Subcutaneous adipose tissue (tissue), 4 donors: ENCODE results near the gene WWOX. TPM values are rescaled to one million over a fixed set of nuclear protein-coding genes. Genes with fewer than 3 reads are reported as not detected.

Source experiments
- CTCF ChIP-seq: fragments of 450-650 bp; IDR thresholded peaks from one replicate; pipeline ENCODE4 v1.5.1; 2016; ENCODE audit warnings: low read depth, mild to moderate bottlenecking, control low read depth, antibody characterized with exemption, moderate library complexity
- total RNA-seq, 4 donors: library from RNA; depleted of rRNA; stranded (reverse); fragments of >200 nt; gene quantifications; one replicate each; pipeline ENCODE4 v1.1.0, GENCODE V29; 2016

The WWOX gene
- total RNA-seq, 4 donors from 2014 or later, result 31.4 to 67.8 (median 46.0) TPM

GRCh38 chr16:78225919-78226318 is 126.5 kb downstream of the WWOX start:
- no peak for TF ChIP-seq CTCF

- TF ChIP-seq CTCF, result no peak
Measured at GRCh38 chr16:78227855-78228254, 128.4 kb downstream of the WWOX start.

DNA sequence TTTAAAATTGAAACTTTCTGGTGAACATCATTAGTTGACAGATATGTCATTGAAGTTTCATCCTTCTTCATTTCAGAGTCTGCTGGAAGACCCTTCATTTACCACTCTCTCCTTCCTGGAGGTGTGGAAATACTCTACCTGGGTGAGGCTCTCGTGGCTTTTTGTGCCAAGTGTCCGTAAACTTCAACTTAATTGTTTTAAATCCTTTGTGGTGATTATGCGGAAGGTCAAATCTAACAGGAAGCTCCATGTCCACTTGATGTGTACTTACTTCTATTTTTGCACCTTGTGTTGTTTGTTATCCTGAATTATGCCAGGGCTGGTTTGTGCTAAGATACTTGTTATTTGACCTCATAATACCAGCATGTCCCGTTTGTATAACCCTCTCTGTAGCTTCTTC is 129.2 kb downstream of the WWOX start:
- no peak for TF ChIP-seq CTCF

GRCh38 chr16:78230832-78231231 is 131.4 kb downstream of the WWOX start:
- no peak for TF ChIP-seq CTCF

DNA sequence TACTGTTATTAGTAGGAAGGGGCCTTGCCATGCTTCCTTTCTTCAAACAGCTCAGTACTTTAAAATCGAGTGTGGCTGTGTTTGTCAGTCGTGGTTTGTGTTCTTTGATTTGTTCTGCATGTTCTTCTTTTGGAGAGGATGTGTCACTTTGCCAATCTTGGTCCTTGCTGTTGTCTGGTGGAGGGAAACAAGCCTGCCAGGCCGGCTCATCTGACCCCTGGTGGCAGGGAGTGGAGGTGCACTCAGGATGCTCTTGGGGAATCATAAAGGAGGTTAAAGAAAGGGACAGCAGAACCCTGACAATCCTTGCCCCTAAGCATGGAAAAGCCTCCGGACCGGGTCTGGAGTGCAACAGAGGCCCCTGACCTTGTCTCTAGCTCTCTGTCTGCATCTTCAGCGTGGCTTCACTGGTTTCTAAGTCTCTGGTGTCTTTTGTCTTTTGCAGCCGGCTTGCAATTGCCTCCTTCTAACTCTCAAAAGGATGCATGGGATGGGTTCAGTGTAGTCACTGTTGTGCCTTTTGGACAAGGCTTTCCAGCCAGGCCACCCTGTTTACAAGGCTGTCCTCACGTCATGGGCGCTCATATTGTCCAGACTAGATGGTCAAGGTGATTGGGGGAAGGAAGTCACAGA is 135.8 kb downstream of the WWOX start:
- no peak for TF ChIP-seq CTCF

- no peak for TF ChIP-seq CTCF
Measured at GRCh38 chr16:78235876-78236275, 136.4 kb downstream of the WWOX start.

DNA sequence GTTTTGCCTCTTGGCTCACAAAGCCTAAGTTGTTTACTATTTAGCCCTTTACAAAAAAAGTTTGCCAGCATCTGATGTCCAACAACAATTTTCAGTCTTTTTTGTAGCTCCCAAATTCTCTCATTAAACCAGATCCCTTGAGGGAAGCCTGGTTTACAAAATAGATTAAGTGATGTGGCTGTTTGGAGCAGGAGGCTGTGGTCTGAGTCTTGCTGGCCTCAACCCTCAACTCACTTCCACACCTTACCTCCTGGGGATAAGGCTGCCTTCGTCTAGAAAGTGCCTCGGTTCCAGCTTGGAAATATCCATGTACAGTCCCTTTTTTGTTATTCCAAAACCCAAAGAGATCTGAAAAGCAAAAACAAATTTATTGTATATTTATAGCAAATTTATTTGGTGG is 138.4 kb downstream of the WWOX start:
- no peak for TF ChIP-seq CTCF
